WTC11 (cell line): ENCODE measurements around the gene FBN3. TPM values are rescaled to one million over a fixed set of nuclear protein-coding genes. Genes with fewer than 3 reads are reported as not detected.

ENCODE experiments used
- ATAC-seq: fragments of 200-7000 bp; cut with Tn5 transposase; 2 replicates; pipeline ENCODE4 v1.10.0; 2021; ENCODE audit warnings: mild to moderate bottlenecking, moderate library complexity
- CTCF ChIA-PET: fragments of 300-600 bp; sonication (Branson Sonifier 250); formaldehyde crosslinking; loops from one replicate; lab custom pipeline; 2021; ENCODE audit warnings: antibody characterized with exemption; lab: Charles Lee
- POLR2A ChIA-PET: fragments of 350-600 bp; sonication (Branson Sonifier 250); formaldehyde crosslinking; loops from one replicate; lab custom pipeline; 2021; ENCODE audit warnings: antibody characterized with exemption; lab: Charles Lee
- DNase-seq: peaks from one replicate; pipeline ENCODE4 v3.0.0; 2021; ENCODE audit warnings: low spot score
- H3K27ac Mint-ChIP-seq: 2 replicates; pipeline ENCODE4 v1.8.0; 2021; ENCODE audit warnings: mixed read lengths
- H3K27me3 Mint-ChIP-seq: 2 replicates; pipeline ENCODE4 v1.8.0; 2021; ENCODE audit warnings: low read depth, mild to moderate bottlenecking, moderate library complexity, mixed read lengths
- H3K36me3 Mint-ChIP-seq: 2 replicates; pipeline ENCODE4 v1.8.0; 2021; ENCODE audit warnings: mixed read lengths
- H3K4me1 Mint-ChIP-seq: 2 replicates; pipeline ENCODE4 v1.8.0; 2022; ENCODE audit warnings: mixed read lengths
- H3K4me3 Mint-ChIP-seq: 2 replicates; pipeline ENCODE4 v1.8.0; 2021; ENCODE audit warnings: mild to moderate bottlenecking, moderate library complexity, mixed read lengths
- H3K9me3 Mint-ChIP-seq: 2 replicates; pipeline ENCODE4 v1.8.0; 2021; ENCODE audit warnings: mixed read lengths
- CREB1 ChIP-seq: sonication (generic); formaldehyde crosslinking; IDR thresholded peaks from 2 replicates; pipeline ENCODE4 v1.8.0; 2023; ENCODE audit warnings: mild to moderate bottlenecking, missing genetic modification reagents
- CREM ChIP-seq: sonication (generic); formaldehyde crosslinking; IDR thresholded peaks from 2 replicates; pipeline ENCODE4 v1.8.1; 2022; ENCODE audit warnings: mild to moderate bottlenecking, missing genetic modification reagents, moderate library complexity
- GABPB1 ChIP-seq: sonication (generic); formaldehyde crosslinking; IDR thresholded peaks from 2 replicates; pipeline ENCODE4 v1.8.1; 2023; ENCODE audit warnings: mild to moderate bottlenecking, missing genetic modification reagents
- IRF1 ChIP-seq: sonication (generic); formaldehyde crosslinking; IDR thresholded peaks from 2 replicates; pipeline ENCODE4 v1.8.0; 2023; ENCODE audit warnings: missing genetic modification reagents
- JAZF1 ChIP-seq: fragments of 250-450 bp; sonication (Bioruptor Pico); IDR thresholded peaks from 2 replicates; pipeline ENCODE4 v1.9.0; 2021; ENCODE audit warnings: moderate library complexity, mild to moderate bottlenecking, inconsistent platforms
- NR2C2 ChIP-seq: sonication (generic); formaldehyde crosslinking; IDR thresholded peaks from 2 replicates; pipeline ENCODE4 v1.8.0; 2022; ENCODE audit warnings: mild to moderate bottlenecking, missing genetic modification reagents
- OVOL2 ChIP-seq: fragments of 250-450 bp; sonication (Bioruptor Pico); IDR thresholded peaks from 2 replicates; pipeline ENCODE4 v1.9.0; 2021; ENCODE audit warnings: mild to moderate bottlenecking, borderline replicate concordance
- PRRX2 ChIP-seq: fragments of 250-450 bp; sonication (Bioruptor Pico); IDR thresholded peaks from 2 replicates; pipeline ENCODE4 v1.8.0; 2021; ENCODE audit warnings: mild to moderate bottlenecking
- RELA ChIP-seq: sonication (generic); formaldehyde crosslinking; IDR thresholded peaks from 2 replicates; pipeline ENCODE4 v1.8.1; 2022; ENCODE audit warnings: missing genetic modification reagents, mild to moderate bottlenecking, borderline replicate concordance
- RORB ChIP-seq: fragments of 250-450 bp; sonication (Bioruptor Pico); IDR thresholded peaks from 2 replicates; pipeline ENCODE4 v1.9.0; 2021; ENCODE audit warnings: mild to moderate bottlenecking
- TEAD1 ChIP-seq: sonication (generic); formaldehyde crosslinking; IDR thresholded peaks from 2 replicates; pipeline ENCODE4 v1.8.0; 2022; ENCODE audit warnings: mild to moderate bottlenecking, missing genetic modification reagents
- TP53 ChIP-seq: sonication (generic); formaldehyde crosslinking; IDR thresholded peaks from 2 replicates; pipeline ENCODE4 v1.8.1; 2023; ENCODE audit warnings: mild to moderate bottlenecking, missing genetic modification reagents
- USF1 ChIP-seq: sonication (generic); formaldehyde crosslinking; IDR thresholded peaks from 2 replicates; pipeline ENCODE4 v1.8.0; 2022; ENCODE audit warnings: mild to moderate bottlenecking, missing genetic modification reagents
- ZNF219 ChIP-seq: sonication (generic); formaldehyde crosslinking; IDR thresholded peaks from 2 replicates; pipeline ENCODE4 v1.8.0; 2023; ENCODE audit warnings: missing genetic modification reagents, mild to moderate bottlenecking, borderline replicate concordance
- ZNF232 ChIP-seq: sonication (generic); formaldehyde crosslinking; IDR thresholded peaks from 2 replicates; pipeline ENCODE4 v1.8.0; 2022; ENCODE audit warnings: mild to moderate bottlenecking, missing genetic modification reagents
- ZNF317 ChIP-seq: sonication (generic); formaldehyde crosslinking; IDR thresholded peaks from 2 replicates; pipeline ENCODE4 v1.8.1; 2023; ENCODE audit warnings: low read depth, mild to moderate bottlenecking, moderate library complexity, missing genetic modification reagents, borderline replicate concordance
- ZNF512 ChIP-seq: sonication (generic); formaldehyde crosslinking; IDR thresholded peaks from 2 replicates; pipeline ENCODE4 v1.8.1; 2022; ENCODE audit warnings: missing genetic modification reagents, borderline replicate concordance
- ZNF532 ChIP-seq: fragments of 250-450 bp; sonication (Bioruptor Pico); IDR thresholded peaks from 2 replicates; pipeline ENCODE4 v1.9.0; 2021; ENCODE audit warnings: mild to moderate bottlenecking, borderline replicate concordance
- total RNA-seq: library from RNA; stranded (reverse); gene quantifications from 3 replicates; pipeline ENCODE4 v1.2.3, GENCODE V29; 2021

Gene FBN3
- total RNA-seq, 1 experiment from 2014 or later: 54.8 TPM

- no peaks in the 10 kb centered on the region for H3K27me3 Mint-ChIP-seq
- H3K4me1 Mint-ChIP-seq: 0 out of 2 replicates have a peak, but pooled peaks cover 2% of the 10 kb centered on the region
- no peak for ATAC-seq
- ChIA-PET POLR2A (no interaction called here), CTCF (interaction anchor here (1.2 kb wide), 1 partner anchor 27 kb away, joined by 4 read pairs; no protein-coding TSS in a partner anchor)
- TF ChIP-seq RORB (CRISPR knock-in tag) (no peak), RELA (no peak), ZNF317 (CRISPR knock-in tag) (no peak), ZNF219 (CRISPR knock-in tag) (no peak), CREM (no peak), JAZF1 (CRISPR knock-in tag) (no peak), TP53 (CRISPR knock-in tag) (no peak), ZNF532 (no peak), PRRX2 (CRISPR knock-in tag) (no peak), ZNF232 (CRISPR knock-in tag) (no peak), IRF1 (CRISPR knock-in tag) (no peak), USF1 (CRISPR knock-in tag) (no peak)
- H3K4me3 Mint-ChIP-seq: no peak overlapping the region
- H3K27ac Mint-ChIP-seq: no peak overlapping the region
- H3K36me3 Mint-ChIP-seq: no peaks in the 10 kb centered on the region
- DNase-seq: no peak
- H3K9me3 Mint-ChIP-seq: no peaks in the 10 kb centered on the region
These were observed 36.1 kb upstream of the FBN3 start for GRCh38 chr19:8185343-8186068.

GRCh38 chr19:8184274-8184673 is 34.9 kb upstream of the FBN3 start:
- TF ChIP-seq NR2C2: no peak
- TF ChIP-seq IRF1 (CRISPR knock-in tag): no peak
- no peak for TF ChIP-seq GABPB1 (CRISPR knock-in tag)
- no peak for TF ChIP-seq CREB1
- no peak for TF ChIP-seq TEAD1 (CRISPR knock-in tag)
- no peak for TF ChIP-seq OVOL2 (CRISPR knock-in tag)
- no peak for TF ChIP-seq ZNF512
- TF ChIP-seq, all 79 proteins: peak for 0
- H3K4me3 Mint-ChIP-seq: no peak overlapping the region
- ATAC-seq (no peak), DNase-seq (no peak)
- H3K27me3 Mint-ChIP-seq: no peaks in the 10 kb centered on the region
- no peak overlapping the region for H3K27ac Mint-ChIP-seq
- H3K4me1 Mint-ChIP-seq: 0 out of 2 replicates have a peak, but pooled peaks cover 2% of the 10 kb centered on the region
- H3K36me3 Mint-ChIP-seq: no peaks in the 10 kb centered on the region
- H3K9me3 Mint-ChIP-seq: no peaks in the 10 kb centered on the region
- POLR2A ChIA-PET: no interaction called here
- CTCF ChIA-PET: interaction anchor here (1.2 kb wide), 1 partner anchor 26 kb away, joined by 4 read pairs; no protein-coding TSS in a partner anchor
